ENCODE data around the gene TTLL8. TPM values are rescaled to one million over a fixed set of nuclear protein-coding genes. Genes with fewer than 3 reads are reported as not detected.
"Not testable (repeated sequence)": the region's sequence is repeated elsewhere in the genome, so short reads cannot be mapped to it uniquely, and the experiment has no call there.

TTLL8 gene
- total RNA-seq, 1 donor from 2014 or later = not detected

GRCh38 chr22:49994361-49995040, 63.6 kb downstream of the TTLL8 start:
- Mint-ChIP-seq H3K27ac (ENCODE audit: unreplicated experiment) (no peak overlapping the region), H3K4me3 (no peak overlapping the region), H3K9me3 (peaks cover 8% of the 10 kb centered on the region), H3K36me3 (ENCODE audit: low read depth) (no peaks in the 10 kb centered on the region), H3K27me3 (ENCODE audit: low read depth) (peaks cover 24% of the 10 kb centered on the region), H3K4me1 (peaks cover 9% of the 10 kb centered on the region)
- DNase-seq (ENCODE audit: low read depth, low spot score) = no peak
- TF ChIP-seq, protein P1, sequence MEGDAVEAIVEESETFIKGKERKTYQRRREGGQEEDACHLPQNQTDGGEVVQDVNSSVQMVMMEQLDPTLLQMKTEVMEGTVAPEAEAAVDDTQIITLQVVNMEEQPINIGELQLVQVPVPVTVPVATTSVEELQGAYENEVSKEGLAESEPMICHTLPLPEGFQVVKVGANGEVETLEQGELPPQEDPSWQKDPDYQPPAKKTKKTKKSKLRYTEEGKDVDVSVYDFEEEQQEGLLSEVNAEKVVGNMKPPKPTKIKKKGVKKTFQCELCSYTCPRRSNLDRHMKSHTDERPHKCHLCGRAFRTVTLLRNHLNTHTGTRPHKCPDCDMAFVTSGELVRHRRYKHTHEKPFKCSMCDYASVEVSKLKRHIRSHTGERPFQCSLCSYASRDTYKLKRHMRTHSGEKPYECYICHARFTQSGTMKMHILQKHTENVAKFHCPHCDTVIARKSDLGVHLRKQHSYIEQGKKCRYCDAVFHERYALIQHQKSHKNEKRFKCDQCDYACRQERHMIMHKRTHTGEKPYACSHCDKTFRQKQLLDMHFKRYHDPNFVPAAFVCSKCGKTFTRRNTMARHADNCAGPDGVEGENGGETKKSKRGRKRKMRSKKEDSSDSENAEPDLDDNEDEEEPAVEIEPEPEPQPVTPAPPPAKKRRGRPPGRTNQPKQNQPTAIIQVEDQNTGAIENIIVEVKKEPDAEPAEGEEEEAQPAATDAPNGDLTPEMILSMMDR (conservative IDR thresholded peaks at IDR 0.05) = no peak

DNA sequence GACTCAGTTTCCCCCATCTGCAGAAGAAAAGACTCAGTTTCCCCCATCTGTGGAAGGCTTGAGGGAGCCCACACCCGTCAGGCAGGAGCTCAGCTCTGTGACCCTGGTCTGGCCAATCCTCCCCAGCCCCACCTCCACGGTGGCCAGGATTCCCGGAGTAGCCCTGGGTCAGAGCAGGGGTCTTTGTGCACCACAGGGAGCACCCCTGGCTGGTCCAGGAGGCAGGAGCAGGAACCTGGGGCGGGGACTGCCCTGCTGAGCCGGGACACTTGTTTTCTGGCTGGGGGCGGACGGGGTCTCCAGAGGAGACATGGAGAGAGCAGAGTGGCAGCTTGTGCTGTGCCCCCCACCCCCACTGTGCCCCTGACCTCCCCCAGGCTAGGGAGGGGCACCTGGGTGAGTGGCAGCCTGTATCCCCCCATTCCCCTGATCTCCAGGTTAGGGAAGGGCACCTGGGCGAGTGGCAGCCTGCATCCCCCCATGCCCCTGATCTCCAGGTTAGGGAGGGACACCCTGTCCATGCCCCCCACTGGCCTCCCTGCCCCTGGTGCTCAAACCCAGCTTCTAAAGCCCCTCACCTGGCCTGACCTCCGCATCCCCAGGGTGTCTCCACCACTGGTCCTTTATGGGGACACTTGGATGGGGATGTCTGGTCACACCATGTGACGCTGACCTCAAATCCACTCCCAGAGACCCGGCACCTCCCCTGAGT, 64.3 kb downstream of the TTLL8 start:
- H3K36me3 Mint-ChIP-seq (ENCODE audit: low read depth) = no peaks in the 10 kb centered on the region
- H3K27me3 Mint-ChIP-seq (ENCODE audit: low read depth) = peaks cover 20% of the 10 kb centered on the region
- peaks cover 5% of the 10 kb centered on the region for H3K4me1 Mint-ChIP-seq
- TF ChIP-seq, protein P1 (conservative IDR thresholded peaks at IDR 0.05) = no peak
- H3K27ac Mint-ChIP-seq (ENCODE audit: unreplicated experiment) = no peak overlapping the region
- H3K4me3 Mint-ChIP-seq = no peak overlapping the region
- H3K9me3 Mint-ChIP-seq = peaks cover 10% of the 10 kb centered on the region
- no peak for DNase-seq (ENCODE audit: low read depth, low spot score)

DNA sequence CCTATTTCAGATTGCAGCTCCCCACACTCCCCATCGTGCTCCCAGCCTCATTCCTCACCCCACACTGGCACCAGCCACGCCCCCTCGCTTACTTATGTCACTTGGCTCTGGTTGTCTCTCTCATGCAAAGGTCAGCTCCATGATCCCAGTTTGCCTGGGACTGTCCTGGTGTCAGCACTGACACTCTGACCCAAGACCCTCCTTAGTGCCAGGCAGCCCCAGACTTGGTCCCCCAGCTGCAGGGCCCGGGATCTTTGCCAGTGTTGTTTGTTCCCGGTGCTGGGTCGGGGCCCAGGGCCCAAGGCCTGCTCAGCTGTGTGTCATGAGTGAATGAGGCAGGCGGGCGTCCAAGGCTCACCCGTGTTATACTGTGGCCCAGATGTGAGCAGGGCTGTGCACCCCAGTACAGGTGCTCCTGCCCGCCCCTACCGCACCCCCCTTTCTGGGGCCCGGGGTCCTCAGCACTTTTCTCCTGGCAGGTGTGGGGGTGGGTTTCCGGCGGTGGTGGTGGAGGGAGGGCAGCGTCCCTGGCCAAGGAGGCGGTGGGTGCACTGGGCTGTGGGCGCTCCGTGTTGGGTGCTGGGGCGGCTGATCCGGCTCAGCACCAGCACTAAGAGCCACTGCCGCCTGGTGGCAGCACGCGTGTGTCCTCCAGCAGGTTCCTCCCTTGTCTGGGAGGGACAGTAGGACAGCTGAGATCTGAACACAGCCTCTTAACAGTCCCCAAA, 65.0 kb downstream of the TTLL8 start:
- DNase-seq (ENCODE audit: low read depth, low spot score) = no peak
- Mint-ChIP-seq H3K36me3 (ENCODE audit: low read depth) (peaks cover 2% of the 10 kb centered on the region), H3K4me1 (no peaks in the 10 kb centered on the region), H3K9me3 (peaks cover 10% of the 10 kb centered on the region), H3K4me3 (no peak overlapping the region), H3K27me3 (ENCODE audit: low read depth) (peaks cover 17% of the 10 kb centered on the region), H3K27ac (ENCODE audit: unreplicated experiment) (no peak overlapping the region)
- TF ChIP-seq, protein P1 (conservative IDR thresholded peaks at IDR 0.05) = peak; percentile 67

DNA sequence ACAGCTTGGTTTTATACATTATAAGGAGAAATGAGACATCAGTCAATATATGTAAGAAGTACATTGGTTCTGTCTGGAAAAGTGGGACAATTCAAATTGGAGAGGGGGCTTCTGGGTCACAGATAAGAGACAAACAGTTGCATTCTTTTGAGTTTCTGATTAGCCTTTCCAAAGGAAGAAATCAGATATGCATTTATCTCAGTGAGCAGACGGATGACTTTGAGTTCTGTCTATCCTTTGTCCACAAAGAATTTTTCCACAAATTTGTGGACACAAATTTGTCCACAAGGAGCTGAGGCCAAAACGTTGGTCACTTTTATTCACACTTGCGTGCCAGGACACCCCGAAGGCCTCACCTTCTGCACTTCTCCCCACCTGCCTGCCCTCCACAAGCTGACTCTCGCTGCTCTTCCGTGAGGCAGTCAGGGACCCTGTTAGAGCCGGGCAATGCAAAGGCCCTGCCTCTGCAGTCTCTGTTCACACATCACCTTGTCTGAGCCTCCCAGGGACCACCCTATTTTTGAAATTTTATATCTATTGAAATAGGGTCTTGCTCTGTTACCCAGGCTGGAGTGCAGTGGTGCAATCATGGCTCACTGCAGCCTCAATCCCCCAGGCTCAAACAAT, 66.1 kb downstream of the TTLL8 start:
- no peak overlapping the region for H3K4me3 Mint-ChIP-seq
- H3K36me3 Mint-ChIP-seq (ENCODE audit: low read depth) = peaks cover 2% of the 10 kb centered on the region
- H3K27ac Mint-ChIP-seq (ENCODE audit: unreplicated experiment) = no peak overlapping the region
- TF ChIP-seq, protein P1 (conservative IDR thresholded peaks at IDR 0.05) = no peak
- no peaks in the 10 kb centered on the region for H3K4me1 Mint-ChIP-seq
- H3K9me3 Mint-ChIP-seq = peaks cover 10% of the 10 kb centered on the region
- peaks cover 22% of the 10 kb centered on the region for H3K27me3 Mint-ChIP-seq (ENCODE audit: low read depth)
- no peak for DNase-seq (ENCODE audit: low read depth, low spot score)

DNA sequence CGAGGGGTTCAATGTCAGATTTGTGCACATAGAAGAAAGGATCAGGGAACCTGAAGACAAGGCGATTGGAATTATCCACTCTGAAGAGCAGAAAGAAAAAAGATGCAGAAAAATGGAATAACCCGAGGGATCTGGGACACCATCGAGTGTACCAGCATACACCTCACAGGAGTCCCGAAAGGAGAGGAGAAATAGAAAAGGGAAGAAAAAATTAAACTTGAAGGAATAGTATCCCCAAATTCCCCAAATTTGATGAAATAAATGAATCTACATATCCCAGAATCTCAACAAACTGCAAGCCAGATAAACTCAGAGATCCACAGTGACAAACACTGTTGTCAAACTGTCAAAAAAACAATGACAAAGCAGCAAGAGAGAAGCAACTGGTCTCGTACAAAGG, 66.9 kb downstream of the TTLL8 start:
- peaks cover 17% of the 10 kb centered on the region for H3K9me3 Mint-ChIP-seq
- peaks cover 6% of the 10 kb centered on the region for H3K36me3 Mint-ChIP-seq (ENCODE audit: low read depth)
- no peak overlapping the region for H3K4me3 Mint-ChIP-seq
- no peak overlapping the region for H3K27ac Mint-ChIP-seq (ENCODE audit: unreplicated experiment)
- no peaks in the 10 kb centered on the region for H3K4me1 Mint-ChIP-seq
- no peak for DNase-seq (ENCODE audit: low read depth, low spot score)
- H3K27me3 Mint-ChIP-seq (ENCODE audit: low read depth) = peaks cover 29% of the 10 kb centered on the region
- TF ChIP-seq, protein P1 (conservative IDR thresholded peaks at IDR 0.05) = no peak

DNA sequence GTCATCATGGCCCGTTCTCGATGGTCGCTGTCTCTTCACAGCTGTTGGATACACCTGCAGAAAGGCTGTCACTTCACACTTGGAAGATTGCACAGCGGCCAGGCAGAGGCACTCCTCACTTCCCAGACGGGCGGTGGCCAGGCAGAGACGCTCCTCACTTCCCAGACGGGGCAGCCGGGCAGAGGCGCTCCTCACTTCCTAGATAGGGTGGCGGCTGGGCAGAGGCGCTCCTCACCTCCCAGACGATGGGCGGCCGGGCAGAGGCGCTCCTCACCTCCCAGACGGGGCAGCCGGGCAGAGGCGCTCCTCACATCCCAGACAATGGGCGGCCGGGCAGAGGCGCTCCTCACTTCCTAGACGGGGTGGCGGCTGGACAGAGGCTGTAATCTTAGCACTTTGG, 68.3 kb downstream of the TTLL8 start:
- peaks cover 23% of the 10 kb centered on the region for H3K9me3 Mint-ChIP-seq
- not testable (repeated sequence) for DNase-seq (ENCODE audit: low read depth, low spot score); H3K4me3 Mint-ChIP-seq; H3K4me1 Mint-ChIP-seq; H3K27ac Mint-ChIP-seq (ENCODE audit: unreplicated experiment)
- peaks cover 43% of the 10 kb centered on the region for H3K27me3 Mint-ChIP-seq (ENCODE audit: low read depth)
- peaks cover 12% of the 10 kb centered on the region for H3K36me3 Mint-ChIP-seq (ENCODE audit: low read depth)

All from neural crest cell (in vitro differentiated cells).